T-helper 17 cell (primary cell): Measurements from ENCODE around the gene SRGAP3. TPM values are rescaled to one million over a fixed set of nuclear protein-coding genes. Genes with fewer than 3 reads are reported as not detected.

Source experiments
- ATAC-seq: fragments of 150-1000 bp; cut with Tn5 transposase; 2 replicates; pipeline ENCODE4 v1.10.0; 2021; ENCODE audit warnings: mild to moderate bottlenecking, moderate library complexity
- DNase-seq, 3 donors: peaks; one replicate each; pipeline versions ENCODE4 v3.0.0 to v3.0.0-alpha.2; 2020 to 2021
- H3K9me3 ChIP-seq: one replicate; pipeline ENCODE4 v1.7.0; 2013; ENCODE audit warnings: low read length, mild to moderate bottlenecking; ENCODE audit not compliant: control insufficient read depth, poor library complexity, severe bottlenecking
- H3K27ac Mint-ChIP-seq: one replicate; pipeline ENCODE4 v1.8.0; 2022; ENCODE audit warnings: mild to moderate bottlenecking, moderate library complexity, mixed read lengths
- H3K27me3 Mint-ChIP-seq: one replicate; pipeline ENCODE4 v1.8.0; 2022; ENCODE audit warnings: mixed read lengths
- H3K36me3 Mint-ChIP-seq: one replicate; pipeline ENCODE4 v1.8.0; 2022; ENCODE audit warnings: low read depth, mixed read lengths
- H3K4me1 Mint-ChIP-seq: one replicate; pipeline ENCODE4 v1.8.0; 2022; ENCODE audit warnings: mild to moderate bottlenecking, mixed read lengths
- H3K4me3 Mint-ChIP-seq: one replicate; pipeline ENCODE4 v1.8.0; 2022; ENCODE audit warnings: mild to moderate bottlenecking, moderate library complexity, mixed read lengths
- total RNA-seq, 4 donors: library from RNA in 2 of 4; stranded (reverse) in 2 of 4; gene quantifications; one replicate each; pipeline ENCODE4 v1.2.3 and lab custom pipeline; 2022 to 2026

Gene SRGAP3
- total RNA-seq, 2 donors from 2014 or later, result 1.8 to 2.2 TPM

GRCh38 chr3:9129365-9129764 lies 120.1 kb downstream of the SRGAP3 start:
- Mint-ChIP-seq H3K36me3 (no peaks in the 10 kb centered on the region), H3K4me1 (no peaks in the 10 kb centered on the region), H3K4me3 (no peak overlapping the region), H3K27me3 (peaks cover 5% of the 10 kb centered on the region), H3K27ac (no peak overlapping the region)
- no peak for DNase-seq
- H3K9me3 ChIP-seq, result no peaks in the 10 kb centered on the region
- ATAC-seq, result no peak

- DNase-seq (no peak), ATAC-seq (no peak)
- H3K27me3 Mint-ChIP-seq, result no peaks in the 10 kb centered on the region
- H3K27ac Mint-ChIP-seq, result no peak overlapping the region
- H3K4me3 Mint-ChIP-seq, result peak overlapping the region; percentile 3
- H3K9me3 ChIP-seq, result no peaks in the 10 kb centered on the region
- H3K36me3 Mint-ChIP-seq, result peaks cover 2% of the 10 kb centered on the region
- H3K4me1 Mint-ChIP-seq, result peaks cover 2% of the 10 kb centered on the region
Observed at GRCh38 chr3:9125278-9125951, 124.0 kb downstream of the SRGAP3 start.

- H3K27ac Mint-ChIP-seq, result no peak overlapping the region
Observed at GRCh38 chr3:9124730-9125129, 124.7 kb downstream of the SRGAP3 start.

GRCh38 chr3:9123840-9124239 lies 125.6 kb downstream of the SRGAP3 start:
- Mint-ChIP-seq H3K27me3 (peaks cover 9% of the 10 kb centered on the region), H3K4me3 (no peak overlapping the region), H3K27ac (peak overlapping the region; percentile 70)

More at GRCh38 chr3:9124730-9125129, 124.7 kb downstream of the SRGAP3 start:
- peaks cover 2% of the 10 kb centered on the region for H3K4me1 Mint-ChIP-seq
- peaks cover 2% of the 10 kb centered on the region for H3K36me3 Mint-ChIP-seq
- no peak for ATAC-seq
- H3K27me3 Mint-ChIP-seq, result no peaks in the 10 kb centered on the region
- H3K4me3 Mint-ChIP-seq, result no peak overlapping the region
- DNase-seq, result no peak
- no peaks in the 10 kb centered on the region for H3K9me3 ChIP-seq

GRCh38 chr3:9122732-9123364 lies 126.6 kb downstream of the SRGAP3 start:
- H3K27me3 Mint-ChIP-seq, result peaks cover 10% of the 10 kb centered on the region
- peaks cover 6% of the 10 kb centered on the region for H3K4me1 Mint-ChIP-seq
- no peaks in the 10 kb centered on the region for H3K9me3 ChIP-seq
- no peak for DNase-seq
- no peak for ATAC-seq
- no peak overlapping the region for H3K4me3 Mint-ChIP-seq
- H3K27ac Mint-ChIP-seq, result no peak overlapping the region
- H3K36me3 Mint-ChIP-seq, result peaks cover 2% of the 10 kb centered on the region

More at GRCh38 chr3:9123840-9124239, 125.6 kb downstream of the SRGAP3 start:
- peaks cover 2% of the 10 kb centered on the region for H3K36me3 Mint-ChIP-seq
- DNase-seq, result no peak
- no peak for ATAC-seq
- no peaks in the 10 kb centered on the region for H3K9me3 ChIP-seq
- H3K4me1 Mint-ChIP-seq, result peaks cover 6% of the 10 kb centered on the region

- no peak for ATAC-seq
- peaks cover 6% of the 10 kb centered on the region for H3K4me1 Mint-ChIP-seq
- no peak overlapping the region for H3K4me3 Mint-ChIP-seq
- no peak overlapping the region for H3K27ac Mint-ChIP-seq
- peaks cover 10% of the 10 kb centered on the region for H3K27me3 Mint-ChIP-seq
- no peaks in the 10 kb centered on the region for H3K9me3 ChIP-seq
- DNase-seq, result no peak
- H3K36me3 Mint-ChIP-seq, result peaks cover 2% of the 10 kb centered on the region
Observed at GRCh38 chr3:9121366-9122001, 128.0 kb downstream of the SRGAP3 start.

- Mint-ChIP-seq H3K27ac (peak overlapping the region; percentile 16), H3K36me3 (peaks cover 2% of the 10 kb centered on the region), H3K4me3 (no peak overlapping the region), H3K4me1 (peaks cover 6% of the 10 kb centered on the region), H3K27me3 (peaks cover 13% of the 10 kb centered on the region)
- H3K9me3 ChIP-seq, result no peaks in the 10 kb centered on the region
- ATAC-seq (no peak), DNase-seq (no peak)
Observed at GRCh38 chr3:9119331-9119730, 130.1 kb downstream of the SRGAP3 start.

- H3K27me3 Mint-ChIP-seq, result peaks cover 14% of the 10 kb centered on the region
- ATAC-seq, result no peak
- H3K36me3 Mint-ChIP-seq, result peaks cover 2% of the 10 kb centered on the region
- peaks cover 4% of the 10 kb centered on the region for H3K4me1 Mint-ChIP-seq
- no peak overlapping the region for H3K27ac Mint-ChIP-seq
- no peak overlapping the region for H3K4me3 Mint-ChIP-seq
- H3K9me3 ChIP-seq, result no peaks in the 10 kb centered on the region
- DNase-seq, result no peak
Observed at GRCh38 chr3:9118222-9118621, 131.2 kb downstream of the SRGAP3 start.

GRCh38 chr3:9117220-9117619 lies 132.2 kb downstream of the SRGAP3 start:
- Mint-ChIP-seq H3K36me3 (no peaks in the 10 kb centered on the region), H3K4me1 (peaks cover 4% of the 10 kb centered on the region)
- ATAC-seq, result no peak

GRCh38 chr3:9116336-9116735 lies 133.1 kb downstream of the SRGAP3 start:
- Mint-ChIP-seq H3K4me1 (peaks cover 4% of the 10 kb centered on the region), H3K4me3 (no peak overlapping the region), H3K27me3 (peaks cover 14% of the 10 kb centered on the region), H3K27ac (no peak overlapping the region), H3K36me3 (no peaks in the 10 kb centered on the region)
- H3K9me3 ChIP-seq, result no peaks in the 10 kb centered on the region
- ATAC-seq (no peak), DNase-seq (no peak)

More at GRCh38 chr3:9117220-9117619, 132.2 kb downstream of the SRGAP3 start:
- H3K4me3 Mint-ChIP-seq, result no peak overlapping the region
- no peaks in the 10 kb centered on the region for H3K9me3 ChIP-seq
- DNase-seq, result no peak
- H3K27me3 Mint-ChIP-seq, result peaks cover 14% of the 10 kb centered on the region
- H3K27ac Mint-ChIP-seq, result no peak overlapping the region

GRCh38 chr3:9115336-9115735 lies 134.1 kb downstream of the SRGAP3 start:
- H3K27me3 Mint-ChIP-seq, result peaks cover 14% of the 10 kb centered on the region
- no peak for DNase-seq
- H3K27ac Mint-ChIP-seq, result no peak overlapping the region
- H3K9me3 ChIP-seq, result no peaks in the 10 kb centered on the region
- peaks cover 4% of the 10 kb centered on the region for H3K4me1 Mint-ChIP-seq
- H3K36me3 Mint-ChIP-seq, result no peaks in the 10 kb centered on the region
- ATAC-seq, result no peak
- no peak overlapping the region for H3K4me3 Mint-ChIP-seq

GRCh38 chr3:9113040-9113439 lies 136.4 kb downstream of the SRGAP3 start:
- ATAC-seq (no peak), DNase-seq (no peak)
- Mint-ChIP-seq H3K27ac (no peak overlapping the region), H3K4me3 (no peak overlapping the region), H3K27me3 (peaks cover 17% of the 10 kb centered on the region), H3K36me3 (no peaks in the 10 kb centered on the region), H3K4me1 (no peaks in the 10 kb centered on the region)
- H3K9me3 ChIP-seq, result no peaks in the 10 kb centered on the region

GRCh38 chr3:9111866-9112265 lies 137.6 kb downstream of the SRGAP3 start:
- no peak overlapping the region for H3K27ac Mint-ChIP-seq
- H3K4me1 Mint-ChIP-seq, result no peaks in the 10 kb centered on the region
- no peak for DNase-seq
- no peak overlapping the region for H3K4me3 Mint-ChIP-seq
- ATAC-seq, result no peak
- H3K9me3 ChIP-seq, result no peaks in the 10 kb centered on the region
- H3K27me3 Mint-ChIP-seq, result peaks cover 22% of the 10 kb centered on the region
- no peaks in the 10 kb centered on the region for H3K36me3 Mint-ChIP-seq
